SK-N-SH (cell line): Measurements from ENCODE around the gene CPXM1.

ENCODE experiments used
- ELF1 ChIP-seq: IDR thresholded peaks from 2 replicates; pipeline ENCODE4 v1.4.0; 2012
- EZH2phosphoT487 ChIP-seq: fragments of 200-600 bp; sonication (generic); IDR thresholded peaks from 2 replicates; pipeline ENCODE4 v1.6.1; 2017; ENCODE audit warnings: low read depth, mixed run types, mild to moderate bottlenecking, antibody characterized with exemption, moderate library complexity, borderline replicate concordance
- GABPA ChIP-seq: IDR thresholded peaks from 2 replicates; pipeline ENCODE4 v1.4.0; 2012; ENCODE audit warnings: low read depth, mild to moderate bottlenecking
- JUND ChIP-seq: IDR thresholded peaks from 2 replicates; pipeline ENCODE4 v1.4.0; 2012
- POLR2AphosphoS5 ChIP-seq: IDR thresholded peaks from 2 replicates; pipeline ENCODE4 v1.6.1; 2012; ENCODE audit warnings: low read depth, low read length
- RAD21 ChIP-seq: IDR thresholded peaks from 2 replicates; pipeline ENCODE4 v1.6.1; 2012; ENCODE audit warnings: mild to moderate bottlenecking, low read length
- RCOR1 ChIP-seq: fragments of 150-350 bp; IDR thresholded peaks from 2 replicates; pipeline ENCODE4 v1.6.1; 2017; ENCODE audit warnings: antibody characterized with exemption, low read length
- YY1 ChIP-seq: IDR thresholded peaks from 2 replicates; pipeline ENCODE4 v1.4.0; 2012; ENCODE audit warnings: low read depth, mild to moderate bottlenecking
- TF ChIP-seq, protein P1 (sequence below): fragments of 200-600 bp; sonication (generic); IDR thresholded peaks from 2 replicates; pipeline ENCODE4 v1.6.1; 2017; ENCODE audit warnings: antibody characterized with exemption, mild to moderate bottlenecking, moderate library complexity
- TF ChIP-seq, protein P2 (sequence below): IDR thresholded peaks from 2 replicates; pipeline ENCODE4 v1.4.0; 2012; ENCODE audit warnings: low read depth, borderline replicate concordance
- TF ChIP-seq, protein P3 (sequence below): IDR thresholded peaks from 2 replicates; pipeline ENCODE4 v1.4.0; 2012; ENCODE audit warnings: low read depth
- TF ChIP-seq, protein P4 (sequence below): IDR thresholded peaks from 2 replicates; pipeline ENCODE4 v1.6.1; 2012; ENCODE audit warnings: mild to moderate bottlenecking, low read depth, low read length, moderate library complexity
- TF ChIP-seq, protein P5 (sequence below): fragments of 150-350 bp; IDR thresholded peaks from 2 replicates; pipeline ENCODE4 v1.6.1; 2017; ENCODE audit warnings: antibody characterized with exemption, low read length, low read depth, borderline replicate concordance

DNA sequence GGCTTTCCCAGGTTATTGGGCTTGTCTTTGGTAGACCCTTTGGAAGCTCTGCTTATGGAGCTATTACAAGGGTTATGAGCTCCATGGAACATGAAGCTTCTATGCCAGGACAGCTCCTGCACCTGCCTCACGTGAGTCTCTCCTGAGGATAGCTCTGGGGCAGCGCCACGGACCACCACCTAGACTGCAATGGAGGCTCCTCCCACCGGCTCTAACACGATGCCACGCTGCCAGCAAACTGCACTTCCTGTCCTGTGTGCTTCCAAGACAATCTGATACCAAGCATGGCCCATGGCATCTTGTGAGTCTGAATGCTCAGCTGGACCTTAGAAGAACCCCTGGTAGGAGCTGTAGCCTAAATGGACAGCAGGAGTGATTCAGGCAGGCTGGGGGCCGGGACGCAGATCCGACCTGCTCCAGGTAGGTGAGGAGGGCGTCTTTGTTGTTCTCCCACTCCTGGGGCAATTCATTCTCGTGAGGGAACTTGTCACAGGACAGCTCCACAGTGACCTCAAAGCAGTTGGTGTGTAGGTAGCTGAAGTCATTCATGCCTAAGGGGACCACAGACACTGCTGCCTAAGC, 5.5 kb downstream of the CPXM1 start:
- TF ChIP-seq, protein P1, sequence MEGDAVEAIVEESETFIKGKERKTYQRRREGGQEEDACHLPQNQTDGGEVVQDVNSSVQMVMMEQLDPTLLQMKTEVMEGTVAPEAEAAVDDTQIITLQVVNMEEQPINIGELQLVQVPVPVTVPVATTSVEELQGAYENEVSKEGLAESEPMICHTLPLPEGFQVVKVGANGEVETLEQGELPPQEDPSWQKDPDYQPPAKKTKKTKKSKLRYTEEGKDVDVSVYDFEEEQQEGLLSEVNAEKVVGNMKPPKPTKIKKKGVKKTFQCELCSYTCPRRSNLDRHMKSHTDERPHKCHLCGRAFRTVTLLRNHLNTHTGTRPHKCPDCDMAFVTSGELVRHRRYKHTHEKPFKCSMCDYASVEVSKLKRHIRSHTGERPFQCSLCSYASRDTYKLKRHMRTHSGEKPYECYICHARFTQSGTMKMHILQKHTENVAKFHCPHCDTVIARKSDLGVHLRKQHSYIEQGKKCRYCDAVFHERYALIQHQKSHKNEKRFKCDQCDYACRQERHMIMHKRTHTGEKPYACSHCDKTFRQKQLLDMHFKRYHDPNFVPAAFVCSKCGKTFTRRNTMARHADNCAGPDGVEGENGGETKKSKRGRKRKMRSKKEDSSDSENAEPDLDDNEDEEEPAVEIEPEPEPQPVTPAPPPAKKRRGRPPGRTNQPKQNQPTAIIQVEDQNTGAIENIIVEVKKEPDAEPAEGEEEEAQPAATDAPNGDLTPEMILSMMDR: no peak
- no peak for TF ChIP-seq EZH2phosphoT487
- TF ChIP-seq, protein P2, sequence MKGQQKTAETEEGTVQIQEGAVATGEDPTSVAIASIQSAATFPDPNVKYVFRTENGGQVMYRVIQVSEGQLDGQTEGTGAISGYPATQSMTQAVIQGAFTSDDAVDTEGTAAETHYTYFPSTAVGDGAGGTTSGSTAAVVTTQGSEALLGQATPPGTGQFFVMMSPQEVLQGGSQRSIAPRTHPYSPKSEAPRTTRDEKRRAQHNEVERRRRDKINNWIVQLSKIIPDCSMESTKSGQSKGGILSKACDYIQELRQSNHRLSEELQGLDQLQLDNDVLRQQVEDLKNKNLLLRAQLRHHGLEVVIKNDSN: no peak
- no peak for TF ChIP-seq GABPA
- TF ChIP-seq RAD21: no peak
- no peak for TF ChIP-seq YY1
- TF ChIP-seq, protein P3, sequence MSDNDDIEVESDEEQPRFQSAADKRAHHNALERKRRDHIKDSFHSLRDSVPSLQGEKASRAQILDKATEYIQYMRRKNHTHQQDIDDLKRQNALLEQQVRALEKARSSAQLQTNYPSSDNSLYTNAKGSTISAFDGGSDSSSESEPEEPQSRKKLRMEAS: no peak
- TF ChIP-seq, protein P4, sequence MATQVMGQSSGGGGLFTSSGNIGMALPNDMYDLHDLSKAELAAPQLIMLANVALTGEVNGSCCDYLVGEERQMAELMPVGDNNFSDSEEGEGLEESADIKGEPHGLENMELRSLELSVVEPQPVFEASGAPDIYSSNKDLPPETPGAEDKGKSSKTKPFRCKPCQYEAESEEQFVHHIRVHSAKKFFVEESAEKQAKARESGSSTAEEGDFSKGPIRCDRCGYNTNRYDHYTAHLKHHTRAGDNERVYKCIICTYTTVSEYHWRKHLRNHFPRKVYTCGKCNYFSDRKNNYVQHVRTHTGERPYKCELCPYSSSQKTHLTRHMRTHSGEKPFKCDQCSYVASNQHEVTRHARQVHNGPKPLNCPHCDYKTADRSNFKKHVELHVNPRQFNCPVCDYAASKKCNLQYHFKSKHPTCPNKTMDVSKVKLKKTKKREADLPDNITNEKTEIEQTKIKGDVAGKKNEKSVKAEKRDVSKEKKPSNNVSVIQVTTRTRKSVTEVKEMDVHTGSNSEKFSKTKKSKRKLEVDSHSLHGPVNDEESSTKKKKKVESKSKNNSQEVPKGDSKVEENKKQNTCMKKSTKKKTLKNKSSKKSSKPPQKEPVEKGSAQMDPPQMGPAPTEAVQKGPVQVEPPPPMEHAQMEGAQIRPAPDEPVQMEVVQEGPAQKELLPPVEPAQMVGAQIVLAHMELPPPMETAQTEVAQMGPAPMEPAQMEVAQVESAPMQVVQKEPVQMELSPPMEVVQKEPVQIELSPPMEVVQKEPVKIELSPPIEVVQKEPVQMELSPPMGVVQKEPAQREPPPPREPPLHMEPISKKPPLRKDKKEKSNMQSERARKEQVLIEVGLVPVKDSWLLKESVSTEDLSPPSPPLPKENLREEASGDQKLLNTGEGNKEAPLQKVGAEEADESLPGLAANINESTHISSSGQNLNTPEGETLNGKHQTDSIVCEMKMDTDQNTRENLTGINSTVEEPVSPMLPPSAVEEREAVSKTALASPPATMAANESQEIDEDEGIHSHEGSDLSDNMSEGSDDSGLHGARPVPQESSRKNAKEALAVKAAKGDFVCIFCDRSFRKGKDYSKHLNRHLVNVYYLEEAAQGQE: no peak
- TF ChIP-seq, protein P5, sequence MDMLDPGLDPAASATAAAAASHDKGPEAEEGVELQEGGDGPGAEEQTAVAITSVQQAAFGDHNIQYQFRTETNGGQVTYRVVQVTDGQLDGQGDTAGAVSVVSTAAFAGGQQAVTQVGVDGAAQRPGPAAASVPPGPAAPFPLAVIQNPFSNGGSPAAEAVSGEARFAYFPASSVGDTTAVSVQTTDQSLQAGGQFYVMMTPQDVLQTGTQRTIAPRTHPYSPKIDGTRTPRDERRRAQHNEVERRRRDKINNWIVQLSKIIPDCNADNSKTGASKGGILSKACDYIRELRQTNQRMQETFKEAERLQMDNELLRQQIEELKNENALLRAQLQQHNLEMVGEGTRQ: no peak
- TF ChIP-seq JUND: no peak
- TF ChIP-seq POLR2AphosphoS5: no peak
- no peak for TF ChIP-seq ELF1
- no peak for TF ChIP-seq RCOR1
